IMR-90 (cell line): Measurements from ENCODE around the gene LAMTOR4. TPM values are rescaled to one million over a fixed set of nuclear protein-coding genes. Genes with fewer than 3 reads are reported as not detected.
A peak's percentile ranks its signal among the peaks of the same experiment; 100 is the strongest.

Experiments used
- BHLHE40 ChIP-seq: fragments of 150-350 bp; IDR thresholded peaks from 2 replicates; pipeline ENCODE4 v1.6.1; 2016; ENCODE audit warnings: mild to moderate bottlenecking, low read depth, low read length
- CHD1 ChIP-seq: IDR thresholded peaks from 2 replicates; pipeline ENCODE4 v1.6.1; 2012; ENCODE audit warnings: low read depth, low read length, improper control_type of control experiment
- MAZ ChIP-seq: IDR thresholded peaks from 2 replicates; pipeline ENCODE4 v1.6.1; 2012; ENCODE audit warnings: low read depth, mild to moderate bottlenecking, low read length, improper control_type of control experiment, moderate library complexity, borderline replicate concordance
- SMC3 ChIP-seq: fragments of 150-350 bp; IDR thresholded peaks from 2 replicates; pipeline ENCODE4 v1.6.1; 2016; ENCODE audit warnings: low read depth, mild to moderate bottlenecking, antibody characterized with exemption, low read length, moderate library complexity
- polyA plus RNA-seq, 3 experiments: library from polyadenylated mRNA; depleted of rRNA; stranded (reverse); fragments of >200 nt; gene quantifications; 2 replicates each; pipeline ENCODE4 v1.2.3, GENCODE V29; 2012; ENCODE audit warnings: low replicate concordance in 1 of 3
- total RNA-seq: library from RNA; depleted of rRNA; stranded (reverse); fragments of >200 nt; gene quantifications from 2 replicates; pipeline ENCODE4 v1.2.3, GENCODE V29; 2012
- TF ChIP-seq, protein P1 (sequence below): fragments of 150-350 bp; IDR thresholded peaks from 2 replicates; pipeline ENCODE4 v1.6.1; 2016; ENCODE audit warnings: low read depth, mild to moderate bottlenecking, low read length, moderate library complexity, borderline replicate concordance

The LAMTOR4 gene
- total and polyA plus RNA-seq, 2 of the 4 experiments (the other 2 are of a cell fraction) = 134 to 268 TPM

DNA sequence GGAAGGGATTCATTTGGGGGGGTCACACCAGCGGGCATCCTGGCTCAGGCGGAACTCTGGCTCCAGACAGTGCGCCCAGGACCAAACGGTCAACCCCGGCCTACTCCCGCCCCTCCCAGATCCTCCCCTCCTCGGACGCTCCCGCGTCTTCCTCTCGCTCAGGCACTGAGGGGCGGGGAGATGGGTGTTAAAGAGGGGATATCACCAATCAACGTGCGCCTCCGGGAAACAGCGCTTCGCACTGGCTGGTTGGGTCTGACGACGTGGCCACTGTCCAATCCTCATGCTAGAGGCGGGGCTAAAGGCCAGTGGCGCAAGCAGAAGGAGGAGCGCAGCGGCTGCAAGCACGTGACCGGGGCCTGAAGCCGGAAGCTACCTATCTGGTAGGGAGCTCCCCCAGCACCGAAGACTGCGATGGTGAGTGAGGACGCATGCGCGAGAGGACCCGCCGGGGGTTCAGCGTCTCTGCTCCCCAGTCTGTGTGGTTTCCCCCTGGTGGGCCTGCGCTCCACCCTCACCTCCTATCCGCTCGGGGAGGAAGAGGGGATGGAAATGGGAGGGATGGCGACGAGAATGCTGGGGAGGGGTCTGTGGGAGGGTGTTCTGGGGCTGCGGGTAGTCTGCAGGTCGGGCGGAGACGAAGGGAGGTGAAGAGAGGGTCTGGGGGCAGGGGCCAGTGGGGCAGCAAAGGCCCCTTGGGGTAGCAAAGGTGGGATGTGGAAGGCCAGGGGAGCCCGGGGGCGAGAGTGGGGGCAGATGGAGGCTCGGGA, at the start of gene LAMTOR4 (continued):
- TF ChIP-seq, protein P1, sequence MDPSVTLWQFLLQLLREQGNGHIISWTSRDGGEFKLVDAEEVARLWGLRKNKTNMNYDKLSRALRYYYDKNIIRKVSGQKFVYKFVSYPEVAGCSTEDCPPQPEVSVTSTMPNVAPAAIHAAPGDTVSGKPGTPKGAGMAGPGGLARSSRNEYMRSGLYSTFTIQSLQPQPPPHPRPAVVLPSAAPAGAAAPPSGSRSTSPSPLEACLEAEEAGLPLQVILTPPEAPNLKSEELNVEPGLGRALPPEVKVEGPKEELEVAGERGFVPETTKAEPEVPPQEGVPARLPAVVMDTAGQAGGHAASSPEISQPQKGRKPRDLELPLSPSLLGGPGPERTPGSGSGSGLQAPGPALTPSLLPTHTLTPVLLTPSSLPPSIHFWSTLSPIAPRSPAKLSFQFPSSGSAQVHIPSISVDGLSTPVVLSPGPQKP = no peak
- TF ChIP-seq CHD1 = no peak
- no peak for TF ChIP-seq SMC3
- TF ChIP-seq BHLHE40 = peak; percentile 92
- TF ChIP-seq MAZ = peak; percentile 92
